IPS-18c (cell line): ENCODE results near the gene GINS1.
"Not testable (repeated sequence)": the region's sequence is repeated elsewhere in the genome, so short reads cannot be mapped to it uniquely, and the experiment has no call there.

Experiments
- H3K4me3 ChIP-seq: 2 replicates; pipeline ENCODE4 v1.7.0; 2013; ENCODE audit warnings: low read depth, mild to moderate bottlenecking, low read length, moderate library complexity; ENCODE audit not compliant: insufficient read depth
- H3K9me3 ChIP-seq: one replicate; pipeline ENCODE4 v1.6.1; 2013; ENCODE audit warnings: mild to moderate bottlenecking, low read length, moderate library complexity; ENCODE audit not compliant: control insufficient read depth, insufficient read depth

Gene GINS1

GRCh38 chr20:25464501-25465242, 57.2 kb downstream of the GINS1 start:
- H3K9me3 ChIP-seq, result no peaks in the 10 kb centered on the region
- no peak overlapping the region for H3K4me3 ChIP-seq

- Histone ChIP-seq H3K9me3 (no peaks in the 10 kb centered on the region), H3K4me3 (no peak overlapping the region)
Observed at GRCh38 chr20:25465243-25466135, 58.0 kb downstream of the GINS1 start.

GRCh38 chr20:25466846-25467245, 59.4 kb downstream of the GINS1 start:
- Histone ChIP-seq H3K9me3 (no peaks in the 10 kb centered on the region), H3K4me3 (no peak overlapping the region)

DNA sequence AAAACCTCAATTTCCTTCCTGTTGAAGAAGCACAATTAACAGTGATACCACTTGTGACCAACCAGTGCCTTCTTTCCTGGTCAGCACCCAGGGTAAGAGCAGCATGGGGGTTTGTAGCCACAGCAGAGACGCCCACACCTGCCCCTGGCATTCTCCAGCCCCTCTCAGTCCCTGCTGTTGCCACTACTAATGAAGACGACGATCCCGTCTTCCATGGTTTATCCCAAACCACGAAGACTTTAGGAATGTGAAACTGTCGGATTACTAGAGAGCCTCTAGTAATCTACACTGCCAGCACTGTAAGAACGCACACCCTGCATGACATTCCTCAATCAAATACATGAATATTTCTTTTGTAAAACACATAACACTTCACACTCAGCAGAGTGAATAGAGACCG, 60.0 kb downstream of the GINS1 start:
- Histone ChIP-seq H3K9me3 (no peaks in the 10 kb centered on the region), H3K4me3 (no peak overlapping the region)

DNA sequence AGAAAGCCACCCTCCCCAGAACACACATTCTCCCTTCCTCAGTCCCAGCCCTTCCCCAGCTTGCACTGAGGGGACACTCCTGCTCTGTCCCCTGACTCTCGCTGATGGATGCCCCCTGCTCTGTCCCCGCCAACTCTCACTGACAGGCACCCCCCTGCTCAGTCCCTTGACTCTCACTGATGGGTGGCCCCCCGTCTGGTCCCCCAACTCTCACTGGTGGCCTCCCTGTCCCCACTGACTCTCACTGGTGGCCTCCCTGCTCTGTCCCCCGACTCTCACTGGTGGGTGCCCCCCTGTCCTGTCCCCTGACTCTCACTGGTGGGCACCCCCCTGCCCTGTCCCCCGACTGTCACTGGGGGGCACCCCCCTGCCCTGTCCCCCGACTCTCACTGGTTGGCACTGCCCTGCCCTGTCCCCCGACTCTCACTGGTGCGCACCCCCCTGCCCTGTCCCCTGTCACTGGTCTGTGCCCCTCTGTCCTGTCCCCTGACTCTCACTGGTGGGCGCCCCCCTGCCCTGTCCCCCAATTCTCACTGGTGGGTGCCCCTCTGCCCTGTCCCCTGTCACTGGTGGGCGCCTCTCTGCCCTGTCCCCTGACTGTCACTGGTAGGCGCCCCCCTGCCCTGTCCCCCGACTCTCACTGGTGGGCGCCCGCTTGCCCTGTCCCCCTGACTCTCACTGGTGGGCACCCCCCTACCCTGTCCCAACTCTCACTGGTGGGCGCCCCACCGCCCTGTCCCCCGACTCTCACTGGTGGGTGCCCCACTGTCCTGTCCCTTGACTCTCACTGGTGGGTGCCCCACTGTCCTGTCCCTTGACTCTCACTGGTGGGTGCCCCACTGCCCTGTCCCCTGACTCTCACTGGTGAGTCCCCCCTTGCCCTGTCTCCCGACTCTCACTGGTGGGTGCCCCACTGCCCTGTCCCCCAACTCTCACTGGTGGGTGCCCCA, 60.9 kb downstream of the GINS1 start:
- Histone ChIP-seq H3K4me3 (no peak overlapping the region), H3K9me3 (no peaks in the 10 kb centered on the region)

DNA sequence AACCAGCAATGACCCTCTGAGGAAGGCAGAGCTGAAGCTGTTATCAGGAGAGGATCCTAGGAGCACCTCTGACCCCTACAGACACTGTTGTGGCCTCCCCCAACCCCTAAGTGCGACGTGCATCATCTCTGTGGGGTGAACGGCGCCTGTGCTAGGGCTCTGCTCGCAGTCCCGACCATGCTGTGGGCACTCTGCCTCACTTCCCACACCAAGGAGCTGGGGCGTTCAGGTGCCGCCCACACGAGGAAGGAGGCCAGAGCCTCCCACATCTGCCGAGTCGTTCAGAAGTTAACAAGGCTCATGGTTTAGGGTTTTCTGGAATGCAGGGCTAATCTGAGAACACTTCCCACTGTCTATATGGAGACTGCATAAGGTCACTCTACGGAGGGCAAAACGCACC, 62.1 kb downstream of the GINS1 start:
- H3K9me3 ChIP-seq, result no peaks in the 10 kb centered on the region
- no peak overlapping the region for H3K4me3 ChIP-seq

DNA sequence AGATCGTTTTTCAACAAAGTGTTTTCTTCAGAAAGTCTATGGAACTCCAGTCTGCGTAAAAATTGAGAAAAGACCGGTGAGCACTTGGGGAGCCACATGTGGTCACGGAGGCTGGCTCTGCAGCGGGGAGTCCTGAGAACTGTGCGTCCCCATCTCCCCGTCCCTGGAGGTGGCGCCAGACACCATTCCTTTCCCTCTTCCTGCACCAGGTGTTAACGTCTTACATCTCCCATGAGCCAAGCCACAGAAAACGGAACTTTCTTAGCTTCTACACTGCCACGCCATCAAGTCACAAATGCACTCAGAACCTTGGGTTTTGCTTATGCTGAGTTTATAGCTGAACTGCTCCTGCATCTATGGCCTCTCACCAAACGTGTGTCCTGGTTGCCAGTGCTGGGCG, 62.6 kb downstream of the GINS1 start:
- Histone ChIP-seq H3K9me3 (no peaks in the 10 kb centered on the region), H3K4me3 (no peak overlapping the region)

- no peak overlapping the region for H3K4me3 ChIP-seq
- no peaks in the 10 kb centered on the region for H3K9me3 ChIP-seq
Observed at GRCh38 chr20:25471020-25471419, 63.5 kb downstream of the GINS1 start.

DNA sequence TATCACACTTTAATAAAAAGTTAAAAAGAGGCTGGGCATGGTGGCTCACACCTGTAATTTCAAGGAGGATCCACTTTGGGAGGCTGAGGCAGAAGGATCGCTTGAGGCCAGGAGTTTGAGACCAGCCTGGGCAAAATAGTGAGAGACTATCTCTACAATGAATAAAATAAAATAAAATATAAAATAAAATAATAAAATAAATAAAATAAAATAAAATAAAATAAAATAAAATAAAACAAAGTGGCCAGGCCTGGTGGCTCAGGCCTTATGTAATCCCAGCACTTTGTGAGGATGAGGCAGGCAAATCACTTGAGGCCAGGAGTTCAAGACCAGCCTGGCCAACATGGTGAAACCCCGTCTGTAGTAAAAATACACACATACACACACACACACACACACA, 65.8 kb downstream of the GINS1 start:
- H3K9me3 ChIP-seq, H3K4me3 ChIP-seq: not testable (repeated sequence)

- Histone ChIP-seq H3K9me3 (no peaks in the 10 kb centered on the region), H3K4me3 (no peak overlapping the region)
Observed at GRCh38 chr20:25476106-25477013, 68.9 kb downstream of the GINS1 start.

GRCh38 chr20:25477014-25477882, 69.8 kb downstream of the GINS1 start:
- Histone ChIP-seq H3K4me3 (no peak overlapping the region), H3K9me3 (no peaks in the 10 kb centered on the region)

- Histone ChIP-seq H3K9me3 (no peaks in the 10 kb centered on the region), H3K4me3 (no peak overlapping the region)
Observed at GRCh38 chr20:25478889-25479568, 71.6 kb downstream of the GINS1 start.

GRCh38 chr20:25479638-25480037, 72.2 kb downstream of the GINS1 start:
- Histone ChIP-seq H3K4me3 (no peak overlapping the region), H3K9me3 (no peaks in the 10 kb centered on the region)

- no peak overlapping the region for H3K4me3 ChIP-seq
Observed at GRCh38 chr20:25480156-25480555, 72.7 kb downstream of the GINS1 start.

GRCh38 chr20:25480797-25481196, 73.3 kb downstream of the GINS1 start:
- Histone ChIP-seq H3K4me3 (no peak overlapping the region), H3K9me3 (no peaks in the 10 kb centered on the region)

More at GRCh38 chr20:25480156-25480555, 72.7 kb downstream of the GINS1 start:
- H3K9me3 ChIP-seq, result no peaks in the 10 kb centered on the region
